Thyroid gland (tissue), 4 donors: ENCODE measurements around the gene NRROS. TPM values are rescaled to one million over a fixed set of nuclear protein-coding genes. Genes with fewer than 3 reads are reported as not detected.
A peak's percentile ranks its signal among the peaks of the same experiment; 100 is the strongest.
"Not testable (repeated sequence)": the region's sequence is repeated elsewhere in the genome, so short reads cannot be mapped to it uniquely, and the experiment has no call there.

Experiments
- DNase-seq, 2 donors: peaks; one replicate each; pipeline ENCODE4 v3.0.0-alpha.2; 2019
- H3K27ac ChIP-seq, 3 donors: fragments of 200-600 bp; sonication (generic); 1 replicate in 2 of 3; 2 replicates in 1 of 3; pipeline ENCODE4 v1.5.1; 2016 to 2019; ENCODE audit warnings: mild to moderate bottlenecking in 1 of 3, moderate library complexity in 1 of 3
- H3K27me3 ChIP-seq: fragments of 200-600 bp; sonication (generic); one replicate; pipeline ENCODE4 v1.5.1; 2019
- H3K36me3 ChIP-seq, 2 donors: fragments of 200-600 bp; sonication (generic); one replicate each; pipeline ENCODE4 v1.5.1; 2016 to 2019
- H3K4me1 ChIP-seq, 2 donors: fragments of 200-600 bp; sonication (generic); one replicate each; pipeline ENCODE4 v1.5.1; 2017 to 2019
- H3K4me3 ChIP-seq, 3 donors: fragments of 200-600 bp; sonication (generic); replicated peaks in 1 of 3; 1 replicate in 2 of 3; 2 replicates in 1 of 3; pipeline ENCODE4 v1.5.1; 2016; ENCODE audit warnings: mild to moderate bottlenecking in 1 of 3
- H3K9me3 ChIP-seq: fragments of 200-600 bp; sonication (generic); one replicate; pipeline ENCODE4 v1.5.1; 2017
- CTCF ChIP-seq, 6 experiments: fragments of 200-600 bp in 3 of 6; fragments of 450-650 bp in 3 of 6; sonication (generic) in 3 of 6; IDR thresholded peaks; one replicate each; pipeline ENCODE4 v1.5.1; 2016 to 2019; ENCODE audit warnings: antibody characterized with exemption in 6 of 6, mild to moderate bottlenecking in 2 of 6, inconsistent platforms in 1 of 6, moderate library complexity in 1 of 6
- POLR2A ChIP-seq, 2 donors: fragments of 450-650 bp; IDR thresholded peaks; one replicate each; pipeline ENCODE4 v1.6.1; 2017; ENCODE audit warnings: antibody characterized with exemption in 2 of 2, mild to moderate bottlenecking in 2 of 2, moderate library complexity in 1 of 2
- WGBS, 2 donors: methylation state at CpG; one replicate each; pipeline ENCODE4 v1.1.5; 2017; 5-methylcytosine and 5-hydroxymethylcytosine counted together
- intact Hi-C: fragments of 100-400 bp; cut with DNase I; formaldehyde crosslinking; loops from one replicate; pipeline ENCODE4 v1.15.1; 2023
- total RNA-seq, 4 donors: library from RNA; depleted of rRNA; stranded (reverse); fragments of >200 nt; gene quantifications; one replicate each; pipeline ENCODE4 v1.2.3, GENCODE V29; 2016

The NRROS gene
- total RNA-seq, 4 donors from 2014 or later, result 1.2 to 3.9 (median 1.7) TPM

GRCh38 chr3:196636369-196637349, 2.8 kb upstream of the NRROS start:
- TF ChIP-seq POLR2A (IDR thresholded peaks at IDR 0.05) (no peak), CTCF (IDR thresholded peaks at IDR 0.05) (no peak)
- intact Hi-C loops, result no loop called here
- Histone ChIP-seq H3K27me3 (no peaks in the 10 kb centered on the region), H3K36me3 (no peaks in the 10 kb centered on the region), H3K4me3 (no peak overlapping the region), H3K9me3 (no peaks in the 10 kb centered on the region), H3K4me1 (peaks cover 13 to 22% of the 10 kb centered on the region in 2 donors), H3K27ac (no peak overlapping the region)
- 81 to 84% methylated on average over 18 of the region's 20 CpGs for WGBS, 2 donors
- no peak for DNase-seq

DNA sequence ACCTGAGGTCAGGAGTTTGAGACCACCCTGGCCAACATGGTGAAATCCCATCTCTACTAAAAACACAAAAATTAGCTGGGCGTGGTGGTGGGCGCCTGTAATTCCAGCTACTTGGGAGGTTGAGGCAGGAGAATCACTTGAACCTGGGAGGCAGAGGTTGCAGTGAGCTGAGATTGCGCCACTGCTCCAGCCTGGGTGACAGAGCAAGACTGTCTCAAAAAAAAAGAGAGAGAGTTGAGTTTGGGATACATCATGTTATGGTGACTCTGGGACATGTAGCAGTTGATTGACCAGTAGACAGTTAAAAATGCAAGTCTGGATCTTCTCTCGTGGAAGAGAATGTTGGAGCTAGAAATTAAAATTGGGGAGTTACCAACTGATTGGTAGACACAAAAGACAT, 1.6 kb upstream of the NRROS start:
- WGBS, 2 donors, result 87 to 89% methylated on average over 4 of the region's 4 CpGs
- intact Hi-C loops, result not testable (repeated sequence)
- H3K4me1 ChIP-seq, result peaks cover 10 to 17% of the 10 kb centered on the region in 2 donors

GRCh38 chr3:196638861-196639482, 522 bp upstream of the NRROS start:
- no peaks in the 10 kb centered on the region for H3K36me3 ChIP-seq
- peaks cover 10 to 13% of the 10 kb centered on the region in 2 donors for H3K4me1 ChIP-seq
- H3K27me3 ChIP-seq, result no peaks in the 10 kb centered on the region
- H3K4me3 ChIP-seq, result peak overlapping the region in 1 of 3 donors; percentile 43
- H3K27ac ChIP-seq, result peak overlapping the region in 2 of 3 donors; percentile 45 to 61
- H3K9me3 ChIP-seq, result no peaks in the 10 kb centered on the region
- 31 to 45% methylated on average over 14 to 19 of the region's 19 CpGs for WGBS, 2 donors
- intact Hi-C loops, result no loop called here
- TF ChIP-seq POLR2A (IDR thresholded peaks at IDR 0.05), result no peak
- TF ChIP-seq CTCF (IDR thresholded peaks at IDR 0.05), result no peak
- DNase-seq, result peak in 1 of 2 donors; percentile 12

More for the DNA sequence above, 1.6 kb upstream of the NRROS start:
- H3K27me3 ChIP-seq, H3K36me3 ChIP-seq, DNase-seq, H3K4me3 ChIP-seq, H3K9me3 ChIP-seq, H3K27ac ChIP-seq: not testable (repeated sequence)

DNA sequence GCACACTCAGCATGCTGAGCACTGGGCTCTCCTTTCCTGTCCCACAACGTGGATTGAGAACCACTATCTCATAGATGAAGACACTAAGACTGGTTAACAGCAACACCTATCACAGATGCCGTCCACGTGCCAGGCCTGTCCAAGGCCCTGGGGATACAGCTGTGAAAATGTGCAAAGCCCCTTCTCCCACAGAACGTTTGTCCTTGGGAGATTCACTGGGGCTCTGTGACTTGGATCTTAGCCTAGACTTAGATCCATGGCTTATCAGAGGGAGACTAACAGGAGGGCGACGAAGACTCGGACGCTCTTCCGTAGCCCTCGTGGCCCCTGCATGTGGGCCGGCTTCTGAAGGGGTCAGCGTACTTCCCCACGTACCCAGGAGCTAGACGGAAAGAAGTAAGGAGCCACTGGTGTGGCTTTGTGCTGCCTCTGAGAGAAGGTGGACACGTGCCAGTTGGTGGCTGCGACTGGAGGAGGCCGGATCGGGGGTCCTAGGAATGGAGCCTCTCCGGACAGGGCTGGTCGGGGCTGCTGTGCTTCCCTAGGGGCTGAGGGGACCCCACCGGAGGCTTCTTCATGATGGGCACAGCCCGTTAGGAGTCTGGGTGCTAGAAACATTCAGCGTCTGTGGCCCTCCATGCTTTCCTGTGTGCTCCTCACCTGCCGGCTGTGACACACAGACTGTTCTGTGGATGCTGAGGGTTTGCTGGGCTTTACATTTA, 964 bp downstream of the NRROS start:
- Histone ChIP-seq H3K4me3 (no peak overlapping the region), H3K36me3 (no peaks in the 10 kb centered on the region), H3K27ac (peak overlapping the region in 2 of 3 donors; percentile 45 to 61), H3K9me3 (no peaks in the 10 kb centered on the region), H3K4me1 (peaks cover 10 to 13% of the 10 kb centered on the region in 2 donors), H3K27me3 (no peaks in the 10 kb centered on the region)
- 68 to 72% methylated on average over 22 to 24 of the region's 24 CpGs for WGBS, 2 donors
- no peak for DNase-seq
- intact Hi-C loops, result no loop called here
- TF ChIP-seq POLR2A (IDR thresholded peaks at IDR 0.05) (no peak), CTCF (IDR thresholded peaks at IDR 0.05) (no peak)

DNA sequence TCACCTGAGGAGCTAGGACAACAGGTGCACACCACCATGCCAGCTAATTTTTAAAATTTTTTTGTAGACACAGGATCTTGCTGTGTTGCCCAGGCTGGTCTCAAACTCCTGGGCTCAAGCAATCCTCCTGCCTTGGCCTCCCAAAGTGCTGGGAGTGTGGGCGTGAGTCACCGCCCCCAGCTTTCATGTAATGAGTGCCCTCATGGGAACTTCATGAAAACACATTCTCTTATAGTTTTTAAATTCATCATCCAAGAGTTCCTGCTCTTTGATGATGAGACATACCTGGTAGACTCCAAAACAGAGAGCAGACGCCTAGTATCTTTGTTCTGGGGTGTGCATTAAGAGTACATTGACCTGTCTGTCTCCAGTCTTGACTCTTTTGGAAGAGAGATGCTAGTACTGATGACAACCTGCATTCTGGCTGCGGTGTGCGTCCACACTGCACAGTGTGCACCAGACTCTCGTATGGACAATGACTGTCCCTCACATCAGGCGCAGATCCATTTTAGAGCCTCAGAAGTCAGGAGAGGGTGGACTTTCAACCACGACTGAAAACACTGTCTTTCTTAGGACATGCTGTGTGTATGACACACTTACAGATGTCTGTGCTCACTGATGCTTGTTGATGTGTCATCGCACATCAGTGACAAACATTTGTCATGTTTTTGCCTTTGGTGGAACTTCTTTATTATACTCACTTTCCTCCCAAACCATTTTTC, 2.0 kb downstream of the NRROS start:
- Histone ChIP-seq H3K4me1 (peaks cover 10 to 13% of the 10 kb centered on the region in 2 donors), H3K36me3 (no peaks in the 10 kb centered on the region), H3K4me3 (no peak overlapping the region), H3K27me3 (no peaks in the 10 kb centered on the region), H3K9me3 (no peaks in the 10 kb centered on the region), H3K27ac (no peak overlapping the region)
- intact Hi-C loops, result no loop called here
- WGBS, 2 donors, result 75 to 87% methylated on average over 9 of the region's 9 CpGs
- TF ChIP-seq CTCF (IDR thresholded peaks at IDR 0.05), result no peak
- TF ChIP-seq POLR2A (IDR thresholded peaks at IDR 0.05), result no peak
- no peak for DNase-seq
